ENCODE data around the gene PLPP2.

GRCh38 chr19:281156-281853 is 9.9 kb downstream of the PLPP2 start:
- TF ChIP-seq CTCF (IDR thresholded peaks at IDR 0.05), result no peak
- TF ChIP-seq POLR2A (IDR thresholded peaks at IDR 0.05), result no peak
- no peak for TF ChIP-seq POLR2AphosphoS5 (IDR thresholded peaks at IDR 0.05)
- no peak for TF ChIP-seq EP300 (IDR thresholded peaks at IDR 0.05)

Measured in upper lobe of left lung (tissue), 4 donors.